H1 (cell line): ENCODE results near the gene MAP9. TPM values are rescaled to one million over a fixed set of nuclear protein-coding genes. Genes with fewer than 3 reads are reported as not detected.

ENCODE experiments used
- CTCF ChIA-PET: fragments of 300-600 bp; sonication (Branson Sonifier 250); formaldehyde crosslinking; loops from one replicate; lab custom pipeline; 2021; ENCODE audit not compliant: partially characterized antibody; lab: Charles Lee
- POLR2A ChIA-PET: fragments of 300-600 bp; sonication (Branson Sonifier 250); formaldehyde crosslinking; loops from one replicate; lab custom pipeline; 2021; ENCODE audit warnings: inconsistent platforms; ENCODE audit not compliant: partially characterized antibody; lab: Charles Lee
- DNase-seq, 2 experiments: peaks; one replicate each; pipeline versions ENCODE4 v3.0.0 to v3.0.0-alpha.2; 2010 to 2022; ENCODE audit warnings: low spot score in 2 of 2, low read depth in 1 of 2, mixed read lengths in 1 of 2
- FAIRE-seq: peaks from 2 replicates; lab custom pipeline; 2011; peaks lifted over from hg19 to GRCh38; lab: Jason Lieb, UNC
- H2AFZ ChIP-seq: 2 replicates; pipeline ENCODE4 v1.8.1; 2012; ENCODE audit warnings: low read length, inconsistent platforms
- H2AK5ac ChIP-seq: 2 replicates; pipeline ENCODE4 v1.6.1; 2013; ENCODE audit warnings: low read depth, low read length
- H2BK120ac ChIP-seq: replicated peaks from 2 replicates; pipeline ENCODE3; 2013; ENCODE audit warnings: low read depth, low read length, inconsistent platforms
- H2BK12ac ChIP-seq: 2 replicates; pipeline ENCODE4 v1.6.1; 2013; ENCODE audit warnings: low read depth, low read length
- H2BK15ac ChIP-seq: 2 replicates; pipeline ENCODE4 v1.6.1; 2013; ENCODE audit warnings: low read length
- H2BK20ac ChIP-seq: 2 replicates; pipeline ENCODE4 v1.6.1; 2013; ENCODE audit warnings: low read length
- H2BK5ac ChIP-seq: 2 replicates; pipeline ENCODE4 v1.6.1; 2013; ENCODE audit warnings: low read depth, low read length
- H3K14ac ChIP-seq: 2 replicates; pipeline ENCODE4 v1.6.1; 2013; ENCODE audit warnings: inconsistent platforms; ENCODE audit not compliant: insufficient read length
- H3K18ac ChIP-seq: 2 replicates; pipeline ENCODE4 v1.6.1; 2013; ENCODE audit warnings: low read length; ENCODE audit errors: extremely low read depth
- H3K23ac ChIP-seq: 2 replicates; pipeline ENCODE4 v1.6.1; 2013; ENCODE audit warnings: inconsistent platforms; ENCODE audit not compliant: insufficient read length
- H3K23me2 ChIP-seq: 2 replicates; pipeline ENCODE4 v1.6.1; 2013; ENCODE audit warnings: low read depth, low read length
- H3K27ac ChIP-seq: 2 replicates; pipeline ENCODE4 v1.6.1; 2011; ENCODE audit warnings: low read depth, low read length, inconsistent platforms
- H3K27me3 ChIP-seq, 4 experiments: replicated peaks in 1 of 4; 1 replicate in 1 of 4; 2 replicates in 3 of 4; pipeline versions ENCODE4 v1.6.1 to v1.8.1; 2011 to 2013; ENCODE audit warnings: low read length in 3 of 4, mild to moderate bottlenecking in 3 of 4, inconsistent platforms in 2 of 4, mixed read lengths in 2 of 4, moderate library complexity in 1 of 4; ENCODE audit not compliant: control insufficient read depth in 3 of 4, insufficient read depth in 3 of 4; ENCODE audit errors: extremely low read depth in 1 of 4
- H3K36me3 ChIP-seq, 4 experiments: 2 replicates each; pipeline versions ENCODE4 v1.6.1 to v1.8.1; 2011 to 2013; ENCODE audit warnings: mild to moderate bottlenecking in 4 of 4, low read length in 3 of 4, moderate library complexity in 2 of 4, control low read depth in 1 of 4, inconsistent platforms in 1 of 4; ENCODE audit not compliant: insufficient read depth in 4 of 4, control insufficient read depth in 2 of 4
- H3K4ac ChIP-seq: replicated peaks from 2 replicates; pipeline ENCODE3; 2013; ENCODE audit warnings: low read length, low read depth, mixed read lengths, inconsistent platforms; ENCODE audit not compliant: insufficient read length
- H3K4me1 ChIP-seq, 4 experiments: replicated peaks in 1 of 4; 1 replicate in 1 of 4; 2 replicates in 3 of 4; pipeline versions ENCODE4 v1.6.1 to v1.8.1; 2011 to 2013; ENCODE audit warnings: low read length in 3 of 4, inconsistent platforms in 2 of 4, mixed read lengths in 1 of 4; ENCODE audit not compliant: insufficient read depth in 4 of 4, control insufficient read depth in 3 of 4
- H3K4me2 ChIP-seq, 2 experiments: 2 replicates each; pipeline versions ENCODE4 v1.6.1 to v1.8.1; 2011 to 2013; ENCODE audit warnings: low read depth in 2 of 2, low read length in 2 of 2, control low read depth in 1 of 2, inconsistent platforms in 1 of 2, mild to moderate bottlenecking in 1 of 2; ENCODE audit not compliant: insufficient read depth in 1 of 2
- H3K4me3 ChIP-seq, 4 experiments: fragments of 200-600, 300-600 bp in 1 of 4; sonication (generic), shearing (Covaris generic), sonication (Bioruptor Twin) in 1 of 4; 2 replicates each; pipeline versions ENCODE4 v1.5.1 to v1.8.1; 2011 to 2016; ENCODE audit warnings: low read length in 4 of 4, low read depth in 3 of 4, control low read depth in 2 of 4, inconsistent platforms in 2 of 4, mild to moderate bottlenecking in 2 of 4, mixed read lengths in 1 of 4, moderate library complexity in 1 of 4; ENCODE audit not compliant: insufficient read depth in 2 of 4; ENCODE audit errors: extremely low read depth in 1 of 4
- H3K56ac ChIP-seq: replicated peaks from 2 replicates; pipeline ENCODE3; 2013; ENCODE audit warnings: low read depth, mild to moderate bottlenecking, mixed read lengths, low read length, inconsistent platforms; ENCODE audit not compliant: insufficient read length
- H3K79me1 ChIP-seq: 2 replicates; pipeline ENCODE4 v1.6.1; 2013; ENCODE audit warnings: low read depth, low read length, control low read depth
- H3K79me2 ChIP-seq, 2 experiments: 2 replicates each; pipeline versions ENCODE4 v1.6.1 to v1.8.1; 2012 to 2013; ENCODE audit warnings: low read length in 2 of 2, mild to moderate bottlenecking in 2 of 2, inconsistent platforms in 1 of 2; ENCODE audit not compliant: insufficient read depth in 2 of 2, control insufficient read depth in 1 of 2
- H3K9ac ChIP-seq, 4 experiments: replicated peaks in 1 of 4; 1 replicate in 1 of 4; 2 replicates in 3 of 4; pipeline versions ENCODE4 v1.6.1 to v1.8.1; 2011 to 2013; ENCODE audit warnings: low read depth in 3 of 4, low read length in 3 of 4, control low read depth in 2 of 4, mild to moderate bottlenecking in 2 of 4, moderate library complexity in 2 of 4, inconsistent platforms in 1 of 4; ENCODE audit errors: extremely low read depth in 1 of 4
- H3K9me3 ChIP-seq, 2 experiments: 2 replicates each; pipeline versions ENCODE4 v1.6.1 to v1.8.1; 2012 to 2013; ENCODE audit warnings: mild to moderate bottlenecking in 2 of 2, moderate library complexity in 2 of 2, control low read depth in 1 of 2, inconsistent platforms in 1 of 2, low read depth in 1 of 2, low read length in 1 of 2, mixed read lengths in 1 of 2; ENCODE audit not compliant: insufficient read depth in 2 of 2
- H4K20me1 ChIP-seq, 2 experiments: replicated peaks in 1 of 2; 2 replicates each; pipeline versions ENCODE3 to v1.8.1; 2011 to 2013; ENCODE audit warnings: inconsistent platforms in 2 of 2, low read length in 2 of 2, mild to moderate bottlenecking in 1 of 2; ENCODE audit not compliant: insufficient read depth in 2 of 2, control insufficient read depth in 1 of 2
- H4K5ac ChIP-seq: 2 replicates; pipeline ENCODE4 v1.6.1; 2013; ENCODE audit warnings: low read length, low read depth, mixed read lengths, inconsistent platforms; ENCODE audit not compliant: insufficient read length
- H4K8ac ChIP-seq: 2 replicates; pipeline ENCODE4 v1.8.0; 2013; ENCODE audit warnings: mild to moderate bottlenecking, moderate library complexity, low read length, inconsistent platforms; ENCODE audit not compliant: insufficient read depth; ENCODE audit errors: extremely low read depth
- H4K91ac ChIP-seq: replicated peaks from 2 replicates; pipeline ENCODE3; 2013; ENCODE audit warnings: low read length, mixed read lengths, inconsistent platforms; ENCODE audit not compliant: insufficient read length
- ASH2L ChIP-seq: fragments of 200-600, 300-600 bp; sonication (generic); IDR thresholded peaks from one replicate; pipeline ENCODE4 v1.7.1; 2017; ENCODE audit warnings: low read length
- ATF3 ChIP-seq: IDR thresholded peaks from 2 replicates; pipeline ENCODE4 v1.6.1; 2011; ENCODE audit warnings: low read depth, mild to moderate bottlenecking, low read length; ENCODE audit not compliant: insufficient read depth
- CBX5 ChIP-seq: fragments of 300-800, 300-1000 bp; sonication (generic); IDR thresholded peaks from 2 replicates; pipeline ENCODE4 v1.7.1; 2016; ENCODE audit warnings: antibody characterized with exemption, low read length, low read depth
- CHD1 ChIP-seq: IDR thresholded peaks from 2 replicates; pipeline ENCODE4 v1.6.1; 2012; ENCODE audit warnings: low read depth, low read length, improper control_type of control experiment
- JUN ChIP-seq: IDR thresholded peaks from 2 replicates; pipeline ENCODE4 v1.6.1; 2011; ENCODE audit warnings: low read depth, mild to moderate bottlenecking, improper control_type of control experiment, low read length
- MAFK ChIP-seq: IDR thresholded peaks from 2 replicates; pipeline ENCODE4 v1.6.1; 2012; ENCODE audit warnings: low read depth, mild to moderate bottlenecking, improper control_type of control experiment, low read length
- POLR2A ChIP-seq, 2 experiments: IDR thresholded peaks; 1 replicate in 1 of 2; 2 replicates in 1 of 2; pipeline ENCODE4 v1.6.1; 2011; ENCODE audit warnings: low read depth in 2 of 2, low read length in 2 of 2, mild to moderate bottlenecking in 2 of 2; ENCODE audit errors: control extremely low read depth in 1 of 2
- SIN3A ChIP-seq, 2 experiments: IDR thresholded peaks in 1 of 2; conservative IDR thresholded peaks in 1 of 2; 2 replicates each; pipeline ENCODE4 v1.6.1; 2011 to 2012; ENCODE audit warnings: low read length in 2 of 2, improper control_type of control experiment in 1 of 2, low read depth in 1 of 2, mild to moderate bottlenecking in 1 of 2
- SIX5 ChIP-seq: IDR thresholded peaks from 2 replicates; pipeline ENCODE4 v1.6.1; 2011; ENCODE audit warnings: mild to moderate bottlenecking, low read depth, low read length
- TAF7 ChIP-seq: optimal IDR thresholded peaks from 2 replicates; pipeline ENCODE3; 2011; ENCODE audit warnings: low read depth, mild to moderate bottlenecking, inconsistent platforms, low read length, moderate library complexity, borderline replicate concordance
- ZNF274 ChIP-seq: IDR thresholded peaks from 2 replicates; pipeline ENCODE4 v1.7.0; 2012; ENCODE audit warnings: low read length, borderline replicate concordance; ENCODE audit errors: extremely low read depth
- polyA plus RNA-seq, 7 experiments: library from polyadenylated mRNA; depleted of rRNA in 3 of 7; stranded (reverse) in 5 of 7; unstranded in 2 of 7; fragments of >200 nt in 5 of 7; fragments of 200-250 nt in 2 of 7; gene quantifications; 1 replicate in 5 of 7; 2 replicates in 1 of 7; 4 replicates in 1 of 7; pipeline versions ENCODE4 v1.2.1 to v1.2.3, GENCODE V29; 2011 to 2013; ENCODE audit warnings: missing spikeins in 2 of 7, mixed read lengths in 2 of 7
- total RNA-seq: library from RNA; stranded (reverse); fragmentation: NEBNext Ultra II Directional; extraction: Animal tissue kit (Norgen Biotek cat#: 25700); gene quantifications from 2 replicates; pipeline ENCODE4 v1.2.1, GENCODE V29; 2021
- TF ChIP-seq, protein P1 (sequence below): IDR thresholded peaks from 2 replicates; pipeline ENCODE4 v1.6.1; 2012; ENCODE audit warnings: low read length, inconsistent platforms

The MAP9 gene
- total and polyA plus RNA-seq, 2 of the 8 experiments (the other 6 are each of a cell fraction or from before 2014, with no cell fraction given) = 2.1 to 18.9 TPM

- H3K18ac ChIP-seq = no peak overlapping the region
- H2BK120ac ChIP-seq = no peak overlapping the region
- no peaks in the 10 kb centered on the region for H3K27me3 ChIP-seq
- H3K79me2 ChIP-seq = no peaks in the 10 kb centered on the region
- H3K79me1 ChIP-seq = no peaks in the 10 kb centered on the region
- no peak overlapping the region for H4K5ac ChIP-seq
- no peaks in the 10 kb centered on the region for H3K4me1 ChIP-seq
- ChIA-PET POLR2A (no interaction called here), CTCF (no interaction called here)
- H2BK15ac ChIP-seq = no peak overlapping the region
- no peak overlapping the region for H2BK12ac ChIP-seq
- H2BK20ac ChIP-seq = no peak overlapping the region
- H3K56ac ChIP-seq = no peak overlapping the region
- H3K9ac ChIP-seq = no peak overlapping the region
- no peak overlapping the region for H2AFZ ChIP-seq
- H3K4ac ChIP-seq = no peak overlapping the region
- H2AK5ac ChIP-seq = no peak overlapping the region
- no peak for TF ChIP-seq ZNF274
- no peak for TF ChIP-seq ASH2L
- no peak for TF ChIP-seq MAFK
- no peak for TF ChIP-seq POLR2A (IDR thresholded peaks at IDR 0.05; ENCODE audit: control extremely low read depth in 1 of 2, low read depth in 2 of 2, low read length in 2 of 2)
- TF ChIP-seq CBX5 = no peak
- TF ChIP-seq TAF7 = no peak
- no peak for TF ChIP-seq ATF3
- no peak for TF ChIP-seq JUN
- TF ChIP-seq, protein P1, sequence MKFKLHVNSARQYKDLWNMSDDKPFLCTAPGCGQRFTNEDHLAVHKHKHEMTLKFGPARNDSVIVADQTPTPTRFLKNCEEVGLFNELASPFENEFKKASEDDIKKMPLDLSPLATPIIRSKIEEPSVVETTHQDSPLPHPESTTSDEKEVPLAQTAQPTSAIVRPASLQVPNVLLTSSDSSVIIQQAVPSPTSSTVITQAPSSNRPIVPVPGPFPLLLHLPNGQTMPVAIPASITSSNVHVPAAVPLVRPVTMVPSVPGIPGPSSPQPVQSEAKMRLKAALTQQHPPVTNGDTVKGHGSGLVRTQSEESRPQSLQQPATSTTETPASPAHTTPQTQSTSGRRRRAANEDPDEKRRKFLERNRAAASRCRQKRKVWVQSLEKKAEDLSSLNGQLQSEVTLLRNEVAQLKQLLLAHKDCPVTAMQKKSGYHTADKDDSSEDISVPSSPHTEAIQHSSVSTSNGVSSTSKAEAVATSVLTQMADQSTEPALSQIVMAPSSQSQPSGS = no peak
- no peak for TF ChIP-seq SIN3A (conservative IDR thresholded peaks at IDR 0.05 in 1 of 2, IDR thresholded peaks at IDR 0.05 in 1 of 2; ENCODE audit: low read depth in 1 of 2, low read length in 2 of 2)
- TF ChIP-seq SIX5 = no peak
- no peak for TF ChIP-seq CHD1
- H4K20me1 ChIP-seq = no peaks in the 10 kb centered on the region
- no peak overlapping the region for H3K27ac ChIP-seq
- H4K91ac ChIP-seq = no peak overlapping the region
- H2BK5ac ChIP-seq = no peak overlapping the region
- FAIRE-seq = no peak
- H4K8ac ChIP-seq = no peak overlapping the region
- no peak overlapping the region for H3K14ac ChIP-seq
- H3K9me3 ChIP-seq = peaks cover 0 to 7% of the 10 kb centered on the region in 2 experiments; a peak in 2 of 4 replicates
- H3K36me3 ChIP-seq = no peaks in the 10 kb centered on the region
- no peak overlapping the region for H3K4me2 ChIP-seq
- no peak for DNase-seq
- no peak overlapping the region for H3K23ac ChIP-seq
- H3K23me2 ChIP-seq = no peaks in the 10 kb centered on the region
- no peak overlapping the region for H3K4me3 ChIP-seq
Measured at GRCh38 chr4:155391932-155392331, 15.2 kb upstream of the MAP9 start.
